ENCODE measurements around the gene AASDHPPT. TPM values are rescaled to one million over a fixed set of nuclear protein-coding genes. Genes with fewer than 3 reads are reported as not detected.
A peak's percentile ranks its signal among the peaks of the same experiment; 100 is the strongest.

Gene AASDHPPT
- polyA plus RNA-seq, 4 donors: 66.4 to 86.1 (median 75.8) TPM

DNA sequence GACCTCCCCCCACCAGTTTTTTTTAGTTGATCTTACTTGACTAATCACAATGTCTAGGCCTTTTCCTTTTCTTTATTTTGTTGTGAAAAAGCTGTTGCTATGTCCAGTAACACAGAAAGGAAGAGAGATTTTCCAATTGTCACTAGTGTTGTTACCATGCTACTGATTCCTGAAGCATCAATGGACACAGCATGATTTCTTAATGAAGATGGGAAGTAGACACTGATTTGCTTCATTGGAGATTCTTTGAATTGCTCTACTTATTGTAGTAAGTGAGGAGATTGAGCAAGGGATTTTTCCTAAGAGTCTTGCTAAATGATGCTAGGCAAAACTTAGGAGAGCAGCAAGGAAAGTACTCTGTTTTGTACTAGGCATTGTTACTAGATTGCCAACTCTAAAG lies 4.6 kb downstream of the AASDHPPT start:
- no peak for DNase-seq (ENCODE audit: low read depth in 4 of 4, low spot score in 2 of 4)

DNA sequence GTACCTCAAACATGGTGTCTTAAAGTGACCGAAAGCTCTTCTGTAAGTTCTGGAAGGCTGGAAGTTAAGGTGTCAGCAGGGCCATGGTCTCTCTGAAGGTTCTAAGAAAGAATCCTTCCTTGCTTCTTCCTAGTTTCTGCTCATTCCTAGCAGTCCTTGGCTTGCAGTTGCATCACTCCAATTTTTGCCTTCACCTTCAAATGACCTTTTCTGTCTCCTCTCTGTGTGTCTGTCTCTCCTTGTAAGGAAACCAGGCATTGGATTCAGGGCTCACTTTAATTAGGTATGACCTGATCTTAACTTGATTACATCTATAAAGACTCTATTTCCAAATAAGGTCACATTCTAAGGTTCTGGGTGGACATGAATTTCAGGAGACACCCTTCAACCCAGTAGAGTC lies 8.7 kb downstream of the AASDHPPT start:
- no peak for DNase-seq (ENCODE audit: low read depth in 4 of 4, low spot score in 2 of 4)

DNA sequence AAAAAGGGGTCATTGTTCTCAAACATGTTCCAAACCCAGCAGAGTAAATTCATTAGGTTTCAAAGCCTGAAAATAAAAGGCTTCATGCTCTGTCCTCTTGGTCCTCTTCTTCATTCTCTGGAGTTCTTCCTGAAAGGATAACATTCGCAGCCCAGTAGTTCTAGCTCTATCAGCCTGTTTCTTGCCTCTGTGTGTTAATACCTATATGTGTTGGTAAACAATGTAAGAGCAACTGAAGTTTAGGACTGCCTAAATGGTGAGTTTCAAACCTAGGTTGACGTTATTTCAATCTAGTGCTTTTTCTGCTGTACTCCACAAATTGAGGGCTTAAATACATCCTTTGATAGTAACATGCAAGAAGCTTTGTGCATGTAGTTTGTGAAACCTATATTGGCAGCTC lies 9.4 kb downstream of the AASDHPPT start:
- no peak for DNase-seq (ENCODE audit: low read depth in 4 of 4, low spot score in 2 of 4)

DNA sequence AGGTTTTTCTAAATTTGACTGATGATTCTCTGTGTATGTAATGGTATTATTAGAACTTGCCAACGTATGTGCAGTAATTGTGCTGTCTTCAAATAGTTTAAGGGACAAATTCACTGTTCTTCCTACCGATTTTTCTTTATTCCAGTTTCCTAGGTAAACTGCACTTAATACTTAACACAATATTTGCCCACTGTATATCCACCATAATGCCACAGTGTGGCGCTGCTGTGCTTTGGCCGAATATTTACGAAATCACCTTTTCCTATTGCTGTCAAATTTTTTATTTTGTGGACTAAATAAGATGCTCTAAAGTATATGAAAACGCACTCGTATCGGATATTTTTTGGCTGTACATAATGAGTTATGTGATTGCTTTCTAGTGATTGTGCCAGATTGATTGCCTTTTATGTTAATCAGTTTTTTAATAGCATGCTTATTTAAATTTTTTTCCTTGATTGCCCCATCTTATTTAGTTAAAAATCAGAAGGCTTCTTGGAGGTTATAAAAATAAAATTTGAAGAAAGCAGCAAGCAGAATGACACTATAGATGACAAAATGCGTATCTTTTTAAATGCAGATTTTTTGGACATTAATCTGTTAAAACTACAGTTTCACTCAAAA lies 10.5 kb downstream of the AASDHPPT start:
- peak in 2 of 4 donors; percentile 13 to 20 for DNase-seq (ENCODE audit: low read depth in 4 of 4, low spot score in 2 of 4)

DNA sequence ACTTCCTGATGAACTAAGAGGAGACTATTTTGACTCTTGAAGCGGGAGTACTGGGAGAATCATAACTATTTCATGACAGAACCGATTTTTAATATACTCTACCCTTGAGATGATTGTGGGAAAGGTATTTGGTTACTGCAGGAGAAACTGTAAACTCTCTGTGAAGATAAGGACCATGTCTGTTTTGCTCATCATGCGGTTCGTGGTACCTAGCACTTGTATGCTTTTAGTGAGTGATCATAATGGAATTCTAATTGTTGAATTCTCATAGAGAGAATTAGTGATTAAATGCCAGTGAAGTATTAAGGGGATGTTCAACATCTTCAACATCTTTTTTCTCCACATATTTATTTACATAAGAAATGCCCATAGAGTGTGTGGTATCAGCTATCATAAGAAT lies 11.4 kb downstream of the AASDHPPT start:
- DNase-seq (ENCODE audit: low read depth in 4 of 4, low spot score in 2 of 4): no peak

DNA sequence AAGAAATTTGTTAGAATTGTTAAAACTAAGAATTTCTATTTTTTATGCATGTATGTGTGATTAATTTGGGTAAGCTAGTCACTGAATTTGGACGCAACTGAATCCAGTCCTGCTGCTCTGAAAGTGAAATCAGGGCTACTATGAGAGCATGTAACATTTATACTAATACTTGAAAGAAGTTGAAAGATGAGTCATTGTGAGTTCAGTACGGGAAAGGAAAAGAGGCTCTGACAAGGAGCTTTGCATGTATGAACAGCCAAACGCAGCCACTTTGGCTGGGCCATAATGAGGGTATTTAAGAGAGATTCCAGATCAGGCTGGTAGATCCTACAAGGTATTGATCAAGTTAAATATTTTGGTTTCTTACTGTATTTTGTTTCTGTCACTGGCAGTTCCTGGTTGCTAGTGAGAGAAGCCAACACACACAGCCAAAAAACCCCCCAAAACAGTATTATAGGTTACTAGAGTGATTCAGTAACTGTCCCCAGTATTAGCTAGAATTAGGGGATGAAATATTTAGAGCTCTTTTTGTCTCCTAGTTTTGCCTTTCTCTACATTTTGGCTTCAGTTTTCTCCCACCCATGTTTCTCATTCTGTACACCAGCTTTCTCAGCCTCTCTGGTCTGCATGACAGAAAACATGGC lies 14.1 kb downstream of the AASDHPPT start:
- no peak for DNase-seq (ENCODE audit: low read depth in 4 of 4, low spot score in 2 of 4)

DNA sequence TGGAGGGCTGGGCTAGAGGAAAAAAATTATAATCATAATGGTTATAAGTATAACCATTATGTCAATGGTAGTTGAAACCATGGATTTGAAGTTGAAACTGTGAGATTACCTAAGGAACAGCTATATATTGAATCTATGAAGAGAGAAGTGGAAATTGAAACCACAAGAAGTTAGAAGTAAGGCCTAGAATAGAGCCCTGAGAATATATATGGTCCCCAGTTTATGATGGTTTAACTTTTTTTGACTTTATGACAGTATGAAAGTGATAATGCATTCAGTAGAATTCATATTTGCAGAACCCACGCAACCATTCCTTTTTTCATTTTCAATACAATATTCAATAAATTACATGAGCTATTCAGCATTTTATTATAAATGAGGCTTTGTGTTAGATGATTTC lies 15.0 kb downstream of the AASDHPPT start:
- no peak for DNase-seq (ENCODE audit: low read depth in 4 of 4, low spot score in 2 of 4)

DNA sequence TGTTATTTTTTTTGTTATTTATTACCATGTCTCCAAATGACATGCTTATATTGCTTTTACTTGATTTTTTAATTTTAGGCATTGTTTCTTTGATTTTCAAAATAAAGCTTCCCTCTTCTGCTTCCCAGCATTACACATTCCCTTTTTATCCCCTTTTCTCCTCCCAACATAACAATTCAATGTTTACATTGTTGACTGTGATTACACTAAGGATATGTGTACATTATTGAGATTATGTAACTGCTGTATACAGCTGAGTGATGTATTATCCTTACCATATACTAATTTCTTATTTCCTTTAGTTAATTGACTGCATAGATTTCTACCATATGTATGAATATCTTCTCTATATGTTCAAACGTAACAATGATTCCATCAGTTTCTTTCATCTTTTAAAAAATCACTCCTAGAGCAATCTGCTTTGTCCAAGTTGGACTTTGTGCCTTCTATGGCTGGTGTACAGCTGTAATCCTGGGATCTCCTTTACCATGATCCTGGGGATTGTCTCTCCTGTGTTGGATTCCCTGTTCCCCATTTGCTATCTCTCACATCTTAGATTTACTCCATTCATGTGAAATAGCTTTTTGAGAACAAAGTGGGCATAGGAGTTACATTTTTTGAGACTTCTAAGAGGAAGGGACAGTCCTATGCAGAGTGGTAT lies 21.6 kb downstream of the AASDHPPT start:
- no peak for DNase-seq (ENCODE audit: low read depth in 4 of 4, low spot score in 2 of 4)

DNA sequence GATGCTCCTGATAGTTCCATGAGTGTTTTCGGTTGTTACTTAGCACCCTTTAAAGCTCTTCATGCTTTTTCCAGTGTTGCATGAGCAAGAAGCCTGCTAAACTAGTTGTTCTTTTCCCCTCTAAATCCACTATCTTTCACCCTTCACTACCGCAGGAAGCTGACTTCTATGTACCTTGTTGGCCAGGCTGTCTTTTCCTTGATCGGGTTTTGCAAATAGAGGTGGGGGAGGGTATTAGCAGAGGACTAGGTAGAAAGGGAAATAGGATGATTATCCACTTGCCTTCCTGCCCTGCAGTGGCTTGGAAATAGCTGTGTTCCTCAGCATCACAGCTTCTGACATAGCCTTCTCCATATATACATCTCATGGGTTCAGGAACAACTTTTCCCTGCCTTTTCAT lies 23.9 kb downstream of the AASDHPPT start:
- no peak for DNase-seq (ENCODE audit: low read depth in 4 of 4, low spot score in 2 of 4)

DNA sequence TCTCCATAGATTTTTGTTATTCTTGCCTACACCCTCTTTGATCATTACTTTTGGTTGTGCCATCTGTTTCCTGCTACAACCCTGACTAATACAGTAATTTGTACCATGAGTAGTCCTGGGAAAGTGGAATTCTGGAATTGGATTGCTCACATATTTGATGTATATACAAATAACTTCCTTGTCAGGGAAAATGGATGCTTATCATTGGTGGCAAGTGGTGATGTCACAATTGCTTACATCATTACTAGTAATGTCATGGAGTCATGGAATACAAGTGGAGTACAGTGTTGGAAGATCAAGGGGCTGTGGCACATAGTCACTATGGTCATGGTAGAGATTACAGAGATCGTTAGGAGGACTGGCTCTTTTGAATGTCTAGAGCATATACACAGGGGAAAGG lies 24.4 kb downstream of the AASDHPPT start:
- DNase-seq (ENCODE audit: low read depth in 4 of 4, low spot score in 2 of 4): no peak

DNA sequence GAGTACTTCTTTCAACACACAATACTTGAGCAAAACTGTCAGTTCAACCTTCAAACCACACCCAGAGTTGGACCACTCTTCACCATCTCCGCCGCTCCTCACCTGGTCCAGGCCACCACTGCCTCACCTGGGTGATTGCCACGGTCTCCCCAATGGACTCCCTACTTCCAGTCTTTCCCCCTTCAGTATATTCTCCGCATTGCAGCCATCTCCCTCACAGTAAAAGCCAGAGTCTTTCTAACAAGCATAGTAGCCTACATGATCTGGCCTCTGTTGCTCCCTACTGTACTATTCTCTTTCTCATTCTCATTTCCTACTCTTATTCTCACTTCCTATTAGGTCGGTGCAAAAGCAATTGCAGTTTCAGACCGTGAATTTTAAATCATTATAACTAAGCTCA lies 28.5 kb downstream of the AASDHPPT start:
- DNase-seq (ENCODE audit: low read depth in 4 of 4, low spot score in 2 of 4): no peak

DNA sequence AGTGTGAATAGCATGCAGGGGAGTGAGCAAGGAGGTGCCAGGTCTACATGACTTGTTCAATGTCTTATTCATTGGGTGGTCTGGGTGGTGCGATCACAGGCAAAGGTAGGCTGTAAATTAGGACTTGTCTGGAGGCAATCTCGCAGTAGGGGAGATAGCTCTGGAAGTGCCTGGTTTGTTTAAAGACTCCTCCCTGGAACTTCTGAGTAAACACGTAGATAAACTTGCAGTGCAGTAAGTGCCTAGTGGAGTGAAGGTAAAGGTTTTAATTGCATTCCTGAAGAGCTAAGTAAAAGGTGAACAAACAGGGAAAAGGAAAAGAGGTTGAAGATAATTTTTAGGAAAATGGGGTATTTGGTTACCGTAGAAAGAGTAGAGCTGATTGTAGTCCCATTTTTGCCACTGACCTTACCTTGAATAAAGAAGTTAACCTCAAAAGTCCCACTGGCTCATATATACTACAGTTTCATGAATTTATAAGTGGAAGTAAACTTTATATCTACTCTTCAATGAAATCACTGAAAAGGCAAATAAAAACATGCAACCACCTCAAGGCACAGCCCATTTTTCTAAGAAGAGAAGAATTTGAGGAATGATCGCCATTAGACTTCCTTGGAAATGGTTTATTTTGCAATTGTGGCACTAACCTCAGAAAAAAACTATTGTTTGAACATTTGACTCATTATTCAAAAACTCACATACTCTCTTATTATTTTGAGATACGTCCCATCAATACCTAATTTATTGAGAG lies 44.3 kb downstream of the AASDHPPT start:
- DNase-seq (ENCODE audit: low read depth in 4 of 4, low spot score in 2 of 4): no peak

DNA sequence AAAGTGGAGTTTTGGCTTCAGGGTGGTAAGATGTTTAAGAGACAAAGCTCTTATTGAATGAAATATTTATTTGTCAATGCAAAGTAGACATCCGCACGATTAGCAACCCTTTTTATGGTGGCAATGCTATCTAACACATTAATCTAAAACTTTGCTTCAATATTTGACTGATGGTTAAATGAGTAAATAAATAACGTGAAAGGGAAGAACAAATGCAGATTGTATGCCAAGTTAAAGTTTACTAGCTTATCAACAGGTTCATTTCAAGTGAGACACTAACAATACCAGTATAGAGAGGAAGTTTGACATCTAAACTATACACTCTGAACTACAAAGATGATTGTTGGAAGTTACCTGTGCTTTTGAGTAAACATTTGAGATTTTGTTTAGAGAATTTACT lies 50.1 kb downstream of the AASDHPPT start:
- DNase-seq (ENCODE audit: low read depth in 4 of 4, low spot score in 2 of 4): no peak

DNA sequence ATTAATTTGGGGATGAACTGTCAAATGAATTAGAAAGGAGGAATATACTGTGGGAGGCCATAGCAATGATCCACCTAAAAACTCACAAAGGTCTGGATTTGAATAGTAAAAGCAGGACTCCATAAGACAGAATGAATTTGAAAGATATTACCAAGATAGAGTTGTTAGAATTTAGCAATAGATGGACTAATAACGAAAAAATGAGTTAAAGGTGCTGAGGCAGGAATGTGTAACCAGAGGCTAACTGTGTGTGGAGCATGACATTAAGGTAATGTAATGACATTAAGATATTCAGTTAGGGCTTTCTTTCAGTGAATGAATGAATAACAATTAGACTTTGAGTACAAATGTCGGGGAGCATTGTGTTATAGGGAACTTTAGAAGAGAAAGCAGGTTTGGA lies 51.3 kb downstream of the AASDHPPT start:
- DNase-seq (ENCODE audit: low read depth in 4 of 4, low spot score in 2 of 4): no peak

DNA sequence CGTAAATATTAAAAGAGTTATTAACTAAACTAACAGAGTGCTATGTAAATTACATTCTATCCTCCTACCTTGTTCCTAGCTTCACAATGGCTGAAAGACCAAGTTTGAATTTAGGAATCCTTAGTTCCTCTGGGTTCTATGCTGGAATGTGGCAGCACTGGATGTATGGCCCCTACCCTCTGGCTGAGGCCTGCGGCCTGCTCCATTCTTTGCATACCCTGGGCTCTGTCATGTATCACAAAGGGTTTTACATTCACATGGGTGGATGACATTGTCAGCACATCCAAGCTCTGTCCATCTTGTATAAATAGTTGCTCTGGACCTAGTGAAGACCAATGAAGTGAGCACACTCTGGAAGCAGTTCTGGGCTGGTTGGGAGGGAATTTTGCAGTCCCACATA lies 54.5 kb downstream of the AASDHPPT start:
- no peak for DNase-seq (ENCODE audit: low read depth in 4 of 4, low spot score in 2 of 4)

DNA sequence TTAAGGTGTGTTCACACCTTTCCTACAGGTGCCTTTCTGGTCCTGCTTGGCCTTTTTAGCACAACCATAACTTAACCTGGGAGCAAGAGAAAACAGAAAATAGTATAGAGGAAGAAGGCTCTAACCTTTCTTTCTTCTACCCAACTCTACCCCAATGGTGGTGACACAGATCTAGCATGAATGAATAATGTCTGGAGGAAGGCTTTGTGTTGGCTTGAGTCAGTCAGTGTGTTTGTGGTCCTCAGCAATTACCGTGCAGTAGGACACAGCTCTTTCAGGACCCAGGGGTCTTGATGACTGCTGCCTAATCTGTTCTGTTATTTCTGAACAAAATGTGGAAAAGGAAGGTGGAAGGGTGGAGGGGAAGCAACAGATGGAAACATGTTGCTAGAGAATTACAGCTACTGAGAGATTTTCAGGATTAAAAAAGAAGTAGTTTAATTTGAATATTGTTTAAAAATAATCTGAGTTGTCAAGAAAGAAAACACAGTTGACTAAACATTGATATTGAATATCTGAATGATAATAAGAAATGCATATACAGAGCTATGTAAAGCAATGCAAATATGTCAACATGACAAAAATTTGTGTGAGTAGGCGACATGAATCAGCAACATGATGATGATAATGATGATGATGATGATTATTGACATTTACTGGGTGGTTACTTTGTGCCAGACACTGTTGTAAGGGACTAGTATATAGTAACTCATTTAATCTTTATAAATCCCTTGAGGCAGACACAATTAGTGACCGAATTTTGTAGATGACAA lies 55.3 kb downstream of the AASDHPPT start:
- DNase-seq (ENCODE audit: low read depth in 4 of 4, low spot score in 2 of 4): no peak

DNA sequence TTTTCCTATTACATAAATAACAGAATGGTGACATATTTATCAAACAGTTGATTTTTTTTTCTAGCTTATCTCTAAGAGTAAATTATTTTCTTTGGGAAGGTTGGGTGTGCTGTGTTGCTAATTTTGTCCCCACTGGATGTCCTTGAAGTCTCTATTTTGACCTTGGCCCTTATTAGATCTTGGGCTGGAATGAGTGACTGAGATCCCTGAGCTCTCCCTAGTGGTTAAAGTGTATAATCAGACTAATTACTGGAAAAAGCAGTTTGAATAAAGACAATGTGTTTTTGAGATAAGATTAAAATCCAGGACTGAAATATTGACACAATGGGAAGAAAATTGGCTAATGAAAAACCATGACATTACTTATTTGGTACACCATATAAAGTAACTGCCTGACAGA lies 56.1 kb downstream of the AASDHPPT start:
- no peak for DNase-seq (ENCODE audit: low read depth in 4 of 4, low spot score in 2 of 4)

DNA sequence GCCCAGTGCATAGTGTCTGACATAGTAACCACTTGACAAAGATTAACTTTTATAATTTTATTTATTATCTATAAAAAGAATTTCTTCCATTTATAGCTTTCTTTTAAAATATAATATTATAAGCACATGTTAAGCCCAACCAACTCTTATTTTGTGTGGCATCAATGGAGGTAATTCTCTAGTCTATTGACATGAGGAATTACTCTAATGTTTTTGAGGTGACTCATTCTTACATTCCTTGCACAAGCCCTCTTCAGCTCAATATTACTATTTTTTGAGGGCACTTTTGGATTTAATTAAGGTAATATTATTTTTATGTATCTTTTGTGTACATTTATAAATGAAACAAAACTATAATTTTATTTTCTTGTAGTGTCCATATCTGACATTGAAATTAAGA lies 59.6 kb downstream of the AASDHPPT start:
- DNase-seq (ENCODE audit: low read depth in 4 of 4, low spot score in 2 of 4): no peak

DNA sequence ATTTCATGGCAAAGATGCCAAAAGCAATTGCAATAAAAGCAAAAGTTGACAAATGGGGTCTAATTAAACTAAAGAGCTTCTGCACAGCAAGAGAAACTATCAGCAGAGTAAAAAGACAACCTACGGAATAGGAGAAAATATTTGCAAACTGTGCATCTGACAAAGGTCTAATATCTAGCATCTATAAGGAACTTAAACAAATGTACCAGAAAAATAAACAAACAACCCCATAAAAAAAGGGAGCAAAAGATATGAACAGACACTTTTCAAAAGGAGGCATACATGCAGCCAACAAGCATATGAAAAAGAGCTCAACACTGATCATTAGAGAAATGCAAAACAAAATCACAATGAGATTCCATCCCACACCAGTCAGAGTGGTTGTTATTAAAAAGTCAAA lies 60.3 kb downstream of the AASDHPPT start:
- DNase-seq (ENCODE audit: low read depth in 4 of 4, low spot score in 2 of 4): no peak
